Uterus (tissue), 4 donors: Measurements from ENCODE around the gene SLC16A9. TPM values are rescaled to one million over a fixed set of nuclear protein-coding genes. Genes with fewer than 3 reads are reported as not detected.
"Not testable (repeated sequence)": the region's sequence is repeated elsewhere in the genome, so short reads cannot be mapped to it uniquely, and the experiment has no call there.

Experiments
- DNase-seq, 2 donors: peaks; one replicate each; pipeline ENCODE4 v3.0.0-alpha.2; 2019 to 2020
- H3K27ac ChIP-seq, 2 donors: fragments of 200-600 bp; sonication (generic); 1 replicate in 1 of 2; 2 replicates in 1 of 2; pipeline ENCODE4 v1.5.1; 2016 to 2018
- H3K27me3 ChIP-seq, 2 donors: fragments of 200-600 bp; sonication (generic); one replicate each; pipeline ENCODE4 v1.5.1; 2018 to 2019; ENCODE audit warnings: control low read depth in 1 of 2
- H3K36me3 ChIP-seq, 2 donors: fragments of 200-600 bp; sonication (generic); one replicate each; pipeline ENCODE4 v1.5.1; 2019; ENCODE audit warnings: control low read depth in 1 of 2
- H3K4me1 ChIP-seq, 2 donors: fragments of 200-600 bp; sonication (generic); one replicate each; pipeline ENCODE4 v1.5.1; 2018 to 2019; ENCODE audit warnings: control low read depth in 1 of 2
- H3K4me3 ChIP-seq, 2 donors: fragments of 200-600 bp; sonication (generic); 1 replicate in 1 of 2; 2 replicates in 1 of 2; pipeline ENCODE4 v1.5.1; 2018 to 2019; ENCODE audit warnings: mild to moderate bottlenecking in 1 of 2
- H3K9me3 ChIP-seq, 2 donors: fragments of 200-600 bp; sonication (generic); one replicate each; pipeline ENCODE4 v1.5.1; 2019; ENCODE audit warnings: control low read depth in 1 of 2
- CTCF ChIP-seq, 4 experiments: fragments of 200-600 bp in 2 of 4; fragments of 450-650 bp in 2 of 4; sonication (generic) in 2 of 4; IDR thresholded peaks; one replicate each; pipeline ENCODE4 v1.5.1; 2016 to 2019; ENCODE audit warnings: antibody characterized with exemption in 4 of 4, mild to moderate bottlenecking in 2 of 4, moderate library complexity in 1 of 4
- POLR2A ChIP-seq, 2 donors: fragments of 450-650 bp; IDR thresholded peaks; one replicate each; pipeline ENCODE4 v1.6.1; 2016; ENCODE audit warnings: antibody characterized with exemption in 2 of 2, mild to moderate bottlenecking in 1 of 2, moderate library complexity in 1 of 2
- intact Hi-C: fragments of 100-400 bp; cut with DNase I; formaldehyde crosslinking; loops from one replicate; pipeline ENCODE4 v1.15.1; 2023; ENCODE audit warnings: low total_unique reads
- total RNA-seq, 4 donors: library from RNA; depleted of rRNA in 3 of 4; stranded (reverse); fragments of >200 nt in 3 of 4; gene quantifications; one replicate each; pipeline versions ENCODE4 v1.1.0 to v1.2.4, GENCODE V29; 2014 to 2023
- donor health status: DM: yes; HTN: yes; CAD: no.

The SLC16A9 gene
- total RNA-seq, 4 donors from 2014 or later: 10.5 to 63.0 (median 15.9) TPM

GRCh38 chr10:59648711-59649201 is 60.9 kb downstream of the SLC16A9 start:
- intact Hi-C loops: no loop called here
- Histone ChIP-seq H3K27me3 (no peaks in the 10 kb centered on the region), H3K27ac (peak overlapping the region; percentile 62 to 70), H3K36me3 (no peaks in the 10 kb centered on the region), H3K9me3 (no peaks in the 10 kb centered on the region), H3K4me1 (no peaks in the 10 kb centered on the region), H3K4me3 (no peak overlapping the region)
- TF ChIP-seq POLR2A (IDR thresholded peaks at IDR 0.05): no peak
- peak in 1 of 2 donors; percentile 30 for DNase-seq

DNA sequence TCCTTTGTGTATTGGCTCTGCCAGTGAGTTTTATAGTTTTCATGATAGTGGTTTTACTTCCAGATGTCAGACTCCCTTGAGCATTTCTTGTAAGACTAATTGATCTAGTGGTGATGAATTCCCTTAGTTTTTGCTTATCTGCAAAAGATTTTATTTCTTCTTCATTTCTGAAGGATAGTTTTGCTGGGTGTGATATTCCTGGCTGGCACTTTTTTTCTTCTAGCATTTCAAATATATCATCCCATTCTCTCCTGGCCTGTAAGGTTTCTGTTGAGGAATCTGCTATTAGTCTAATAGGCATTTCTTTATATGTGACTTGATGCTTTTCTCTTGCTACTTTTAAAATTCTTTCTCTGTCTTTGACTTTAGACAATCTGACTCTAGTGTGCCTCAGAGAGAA is 64.8 kb downstream of the SLC16A9 start:
- DNase-seq: no peak
- Histone ChIP-seq H3K9me3 (no peaks in the 10 kb centered on the region), H3K4me1 (no peaks in the 10 kb centered on the region), H3K27ac (no peak overlapping the region), H3K4me3 (no peak overlapping the region), H3K36me3 (peaks cover 0 to 3% of the 10 kb centered on the region in 2 donors), H3K27me3 (no peaks in the 10 kb centered on the region)
- intact Hi-C loops: no loop called here
- TF ChIP-seq POLR2A (IDR thresholded peaks at IDR 0.05) (no peak), CTCF (IDR thresholded peaks at IDR 0.05) (no peak)

DNA sequence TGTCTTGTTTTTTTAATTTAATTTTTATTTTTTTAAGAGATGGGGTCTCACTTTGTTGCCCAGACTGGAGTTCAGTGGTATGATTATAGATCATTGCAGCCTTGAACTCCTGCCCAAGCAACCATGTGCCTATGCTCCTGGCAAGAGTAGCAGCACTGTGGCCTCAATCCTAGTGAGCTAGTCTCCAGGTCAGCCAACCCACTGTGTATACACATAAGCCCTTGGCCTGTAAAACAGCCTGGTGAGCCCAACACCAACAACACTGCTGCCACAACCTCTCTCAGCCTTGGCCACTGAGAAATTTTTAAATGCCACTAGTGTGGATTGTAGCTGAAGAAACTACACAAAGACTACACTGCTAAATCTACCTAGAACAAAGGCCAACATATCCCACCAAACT is 68.0 kb downstream of the SLC16A9 start:
- H3K36me3 ChIP-seq, H3K4me1 ChIP-seq, H3K4me3 ChIP-seq, DNase-seq, H3K27ac ChIP-seq, intact Hi-C loops, H3K27me3 ChIP-seq, H3K9me3 ChIP-seq: not testable (repeated sequence)

DNA sequence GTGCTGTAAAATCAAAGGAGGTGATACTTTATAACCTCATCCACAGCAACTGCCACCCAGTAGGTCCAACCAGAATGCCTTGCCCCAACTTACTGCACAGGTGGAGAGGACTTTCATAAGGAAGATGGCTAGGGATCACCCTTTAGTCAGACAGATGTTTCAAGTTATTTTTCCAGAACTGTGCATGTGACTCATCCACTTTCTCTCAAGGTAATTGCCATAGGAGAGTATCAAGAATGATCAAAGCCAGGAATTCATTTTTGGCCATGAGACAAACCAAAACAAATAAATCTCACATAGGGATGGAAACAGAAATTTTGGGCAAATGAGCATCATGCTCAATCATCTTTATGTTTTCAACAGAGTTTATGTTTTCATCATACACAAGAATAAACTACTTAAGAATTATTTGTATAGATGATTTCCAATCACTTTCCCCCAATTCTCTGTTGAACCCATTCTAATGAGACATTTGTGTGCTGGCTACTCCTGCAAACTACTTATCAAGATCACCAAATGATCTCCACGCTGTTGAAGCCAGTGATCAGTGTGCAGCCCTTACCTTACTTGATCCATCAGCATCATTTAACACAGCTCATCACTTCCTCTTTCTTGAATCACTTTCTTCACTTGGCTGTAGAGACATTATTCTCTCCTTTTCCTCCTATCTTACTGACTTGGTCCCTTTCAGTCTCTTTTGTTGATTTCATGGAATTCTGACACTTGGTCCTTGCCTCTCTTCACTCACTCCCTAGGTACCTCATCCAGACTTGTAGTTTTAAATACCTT is 74.0 kb downstream of the SLC16A9 start:
- peaks cover 0 to 3% of the 10 kb centered on the region in 2 donors for H3K36me3 ChIP-seq
- no peak overlapping the region for H3K4me3 ChIP-seq
- no peak overlapping the region for H3K27ac ChIP-seq
- intact Hi-C loops: no loop called here
- H3K4me1 ChIP-seq: no peaks in the 10 kb centered on the region
- no peak for DNase-seq
- TF ChIP-seq CTCF (IDR thresholded peaks at IDR 0.05) (no peak), POLR2A (IDR thresholded peaks at IDR 0.05) (no peak)
- no peaks in the 10 kb centered on the region for H3K27me3 ChIP-seq
- no peaks in the 10 kb centered on the region for H3K9me3 ChIP-seq

GRCh38 chr10:59634102-59634501 is 75.5 kb downstream of the SLC16A9 start:
- intact Hi-C loops: no loop called here
- DNase-seq: no peak
- H3K27ac ChIP-seq: no peak overlapping the region
- no peaks in the 10 kb centered on the region for H3K4me1 ChIP-seq
- H3K36me3 ChIP-seq: no peaks in the 10 kb centered on the region
- no peaks in the 10 kb centered on the region for H3K27me3 ChIP-seq
- no peak overlapping the region for H3K4me3 ChIP-seq
- TF ChIP-seq CTCF (IDR thresholded peaks at IDR 0.05) (no peak), POLR2A (IDR thresholded peaks at IDR 0.05) (no peak)
- no peaks in the 10 kb centered on the region for H3K9me3 ChIP-seq

DNA sequence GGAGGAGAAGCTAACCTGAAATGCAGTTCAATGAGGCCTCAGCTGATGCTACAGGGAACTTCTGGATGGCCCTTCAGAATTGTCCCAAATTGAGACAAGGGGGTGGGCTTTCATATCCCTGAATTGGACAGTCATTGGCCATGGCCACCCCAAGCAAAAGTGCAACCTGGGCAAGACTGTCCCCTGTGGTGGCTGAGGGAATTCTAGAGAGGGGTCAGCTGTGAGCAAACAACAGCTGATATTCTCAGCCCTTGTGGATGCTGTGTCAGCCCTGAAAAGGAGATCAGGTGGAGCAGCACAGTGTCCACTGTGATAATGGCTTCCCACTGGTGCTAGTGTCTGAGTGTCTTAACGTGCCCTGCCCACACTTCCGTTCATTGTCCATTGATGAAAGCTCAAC is 76.6 kb downstream of the SLC16A9 start:
- Histone ChIP-seq H3K27ac (no peak overlapping the region), H3K9me3 (no peaks in the 10 kb centered on the region), H3K36me3 (no peaks in the 10 kb centered on the region), H3K4me1 (no peaks in the 10 kb centered on the region), H3K27me3 (no peaks in the 10 kb centered on the region), H3K4me3 (no peak overlapping the region)
- DNase-seq: no peak
- TF ChIP-seq POLR2A (IDR thresholded peaks at IDR 0.05) (no peak), CTCF (IDR thresholded peaks at IDR 0.05) (no peak)
- intact Hi-C loops: no loop called here
